ENCODE measurements around the gene KRTAP9-9.

DNA sequence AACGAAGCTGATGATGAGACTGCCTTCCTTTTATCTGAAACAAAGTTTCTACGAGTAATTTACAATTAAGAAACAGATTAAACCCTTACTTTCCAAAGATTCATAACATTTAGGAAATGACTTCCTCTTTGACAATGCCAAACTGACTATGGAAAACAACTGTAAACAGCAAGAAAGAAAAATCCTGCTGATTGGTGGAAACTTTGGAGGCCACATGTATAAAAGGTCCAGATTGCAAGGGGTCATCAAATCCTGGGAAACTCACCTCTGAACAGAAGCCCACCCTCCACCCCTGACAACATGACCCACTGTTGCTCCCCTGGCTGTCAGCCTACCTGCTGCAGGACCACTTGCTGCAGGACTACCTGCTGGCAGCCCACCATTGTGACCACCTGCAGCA is 9.9 kb downstream of the KRTAP9-9 start, which contains the start of gene KRTAP9-6:
- TF ChIP-seq, protein P1, sequence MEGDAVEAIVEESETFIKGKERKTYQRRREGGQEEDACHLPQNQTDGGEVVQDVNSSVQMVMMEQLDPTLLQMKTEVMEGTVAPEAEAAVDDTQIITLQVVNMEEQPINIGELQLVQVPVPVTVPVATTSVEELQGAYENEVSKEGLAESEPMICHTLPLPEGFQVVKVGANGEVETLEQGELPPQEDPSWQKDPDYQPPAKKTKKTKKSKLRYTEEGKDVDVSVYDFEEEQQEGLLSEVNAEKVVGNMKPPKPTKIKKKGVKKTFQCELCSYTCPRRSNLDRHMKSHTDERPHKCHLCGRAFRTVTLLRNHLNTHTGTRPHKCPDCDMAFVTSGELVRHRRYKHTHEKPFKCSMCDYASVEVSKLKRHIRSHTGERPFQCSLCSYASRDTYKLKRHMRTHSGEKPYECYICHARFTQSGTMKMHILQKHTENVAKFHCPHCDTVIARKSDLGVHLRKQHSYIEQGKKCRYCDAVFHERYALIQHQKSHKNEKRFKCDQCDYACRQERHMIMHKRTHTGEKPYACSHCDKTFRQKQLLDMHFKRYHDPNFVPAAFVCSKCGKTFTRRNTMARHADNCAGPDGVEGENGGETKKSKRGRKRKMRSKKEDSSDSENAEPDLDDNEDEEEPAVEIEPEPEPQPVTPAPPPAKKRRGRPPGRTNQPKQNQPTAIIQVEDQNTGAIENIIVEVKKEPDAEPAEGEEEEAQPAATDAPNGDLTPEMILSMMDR (IDR thresholded peaks at IDR 0.05): no peak
- TF ChIP-seq POLR2A (IDR thresholded peaks at IDR 0.05): no peak

Measured in adrenal gland (tissue), 5 donors.